ENCODE data around the gene TMEM267.
"Not testable (repeated sequence)": the region's sequence is repeated elsewhere in the genome, so short reads cannot be mapped to it uniquely, and the experiment has no call there.

Gene TMEM267

DNA sequence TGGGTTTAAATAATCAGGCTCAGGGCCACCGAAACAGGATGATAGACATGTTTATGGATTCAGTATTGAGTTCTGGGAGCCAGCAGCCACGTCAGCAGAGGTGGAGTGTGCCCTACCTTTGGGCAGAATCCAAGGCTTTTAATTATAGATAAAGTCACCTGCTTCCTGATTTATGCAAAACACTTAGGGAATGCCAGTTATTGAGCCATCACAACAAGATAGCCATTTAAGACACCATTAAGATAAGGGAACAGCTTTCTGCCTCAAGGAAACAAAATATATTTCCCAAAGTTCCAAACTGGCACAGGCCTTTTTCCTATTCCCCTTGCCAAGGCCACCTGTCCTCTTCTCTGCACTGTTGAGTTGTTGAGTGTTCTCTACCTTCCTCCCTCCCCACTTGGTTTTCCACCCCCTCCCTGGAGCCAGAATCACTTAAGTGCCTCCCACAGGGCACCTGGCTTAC is 73.8 kb downstream of the TMEM267 start:
- no peak for DNase-seq (ENCODE audit: low read depth)

DNA sequence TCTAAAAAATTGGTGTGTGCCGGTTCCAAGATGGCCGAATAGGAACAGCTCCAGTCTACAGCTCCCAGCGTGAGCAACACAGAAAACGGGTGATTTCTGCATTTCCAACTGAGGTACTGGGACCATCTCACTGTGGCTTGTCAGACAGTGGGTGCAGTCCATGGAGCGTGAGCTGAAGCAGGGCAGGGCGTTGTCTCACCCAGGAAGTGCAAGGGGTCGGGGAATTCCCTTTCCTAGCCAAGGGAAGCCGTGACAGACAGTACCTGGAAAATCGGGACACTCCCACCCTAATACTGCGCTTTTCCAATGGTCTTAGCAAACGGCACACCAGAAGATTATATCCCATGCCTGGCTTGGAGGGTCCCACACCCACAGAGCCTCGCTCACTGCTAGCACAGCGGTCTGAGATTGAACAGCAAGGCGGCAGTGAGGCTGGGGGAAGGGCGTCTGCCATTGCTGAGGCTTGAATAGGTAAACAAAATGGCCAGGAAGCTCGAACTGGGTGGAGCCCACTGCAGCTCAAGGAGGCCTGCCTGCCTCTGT is 81.1 kb downstream of the TMEM267 start:
- DNase-seq (ENCODE audit: low read depth): not testable (repeated sequence)

DNA sequence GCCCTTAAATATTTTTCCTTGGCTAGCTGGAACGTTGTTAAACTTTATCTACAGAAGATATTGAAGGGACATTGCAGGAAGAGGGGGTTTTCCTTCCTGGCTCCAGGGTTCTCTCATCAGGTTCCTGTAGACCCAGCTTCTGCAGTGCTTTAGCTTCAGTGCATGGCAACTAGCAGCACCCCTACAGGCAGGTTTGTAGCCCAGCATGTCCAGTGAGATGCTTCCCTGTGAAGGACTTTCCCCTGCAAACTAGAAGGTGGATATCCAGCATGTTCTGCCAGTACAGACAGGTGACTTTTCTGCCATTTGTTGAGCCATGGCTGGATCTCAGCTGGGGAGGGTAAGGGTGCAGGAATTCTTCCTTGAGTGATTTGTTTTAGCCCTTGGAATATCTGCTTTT is 81.8 kb downstream of the TMEM267 start:
- DNase-seq (ENCODE audit: low read depth): no peak

DNA sequence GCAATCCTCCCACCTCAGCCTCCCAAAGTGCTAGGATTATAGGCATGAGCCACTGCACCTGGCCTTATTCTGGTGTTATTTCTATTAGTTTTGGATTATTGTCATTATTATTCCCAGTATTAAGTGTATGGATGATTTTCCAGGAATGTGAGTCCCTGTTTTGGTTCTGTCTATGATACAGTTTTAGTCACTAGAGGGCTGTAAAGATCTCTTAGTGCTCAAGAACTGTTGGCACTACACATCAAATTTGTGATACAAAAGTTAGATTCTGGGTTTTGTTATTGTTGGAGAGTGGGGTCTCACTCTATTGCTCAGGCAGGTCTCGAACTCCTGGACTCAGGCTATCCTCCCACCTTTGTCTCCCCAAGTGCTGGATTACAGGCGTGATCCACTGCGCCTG is 83.6 kb downstream of the TMEM267 start:
- no peak for DNase-seq (ENCODE audit: low read depth)

DNA sequence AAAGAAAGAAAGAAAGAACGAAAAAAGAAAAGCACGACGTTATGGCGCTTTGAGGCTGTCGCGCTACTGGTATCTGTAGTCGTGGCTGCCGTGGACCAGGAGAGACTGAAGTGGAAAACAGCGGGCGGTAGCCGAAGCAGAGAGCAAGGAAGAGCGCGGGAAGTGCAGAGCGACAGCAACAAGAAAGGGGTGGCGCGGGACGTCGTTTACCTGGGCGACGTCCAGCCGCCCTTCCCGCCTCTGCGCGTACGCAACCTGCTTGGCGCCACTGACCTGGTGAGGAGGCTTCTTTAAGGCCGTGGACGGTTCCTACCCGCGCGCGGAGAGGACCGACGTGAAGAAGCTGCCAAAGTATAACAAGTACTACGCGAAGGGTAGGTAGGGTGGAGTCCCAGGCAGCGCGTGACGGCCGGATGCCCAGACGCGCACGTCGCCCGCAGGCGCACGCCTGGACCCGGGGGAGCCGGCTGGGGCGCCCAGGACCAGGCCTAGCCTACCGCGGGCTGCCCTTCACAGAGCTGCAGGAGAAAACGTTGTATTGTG is 86.8 kb downstream of the TMEM267 start:
- DNase-seq (ENCODE audit: low read depth): no peak

Data from CMK (cell line).